Pons (tissue), 1 donor: ENCODE measurements around the gene LRRK1.

ENCODE experiments used
- DNase-seq: peaks from one replicate; pipeline ENCODE4 v3.0.0-alpha.2; 2016; ENCODE audit warnings: low spot score

Gene LRRK1

DNA sequence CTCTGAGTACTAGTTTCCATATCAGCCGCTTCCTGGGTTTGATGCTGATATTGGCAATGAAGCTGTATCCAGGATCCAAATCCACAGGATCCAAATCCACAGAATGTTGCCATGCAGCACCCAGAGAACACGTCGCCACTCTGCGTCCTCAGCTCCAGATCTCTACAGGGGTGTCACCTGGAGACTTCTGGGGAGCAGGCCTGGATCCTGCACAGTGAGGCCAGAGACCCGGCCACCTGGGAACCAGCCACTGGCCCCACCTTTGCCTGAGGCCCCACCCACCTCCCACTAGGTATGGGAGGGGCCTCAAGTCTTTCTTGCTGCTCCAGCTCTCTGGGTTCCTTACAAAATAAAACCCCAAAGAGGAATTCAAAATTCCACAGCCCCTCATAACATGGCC lies 123.9 kb downstream of the LRRK1 start:
- no peak for DNase-seq

DNA sequence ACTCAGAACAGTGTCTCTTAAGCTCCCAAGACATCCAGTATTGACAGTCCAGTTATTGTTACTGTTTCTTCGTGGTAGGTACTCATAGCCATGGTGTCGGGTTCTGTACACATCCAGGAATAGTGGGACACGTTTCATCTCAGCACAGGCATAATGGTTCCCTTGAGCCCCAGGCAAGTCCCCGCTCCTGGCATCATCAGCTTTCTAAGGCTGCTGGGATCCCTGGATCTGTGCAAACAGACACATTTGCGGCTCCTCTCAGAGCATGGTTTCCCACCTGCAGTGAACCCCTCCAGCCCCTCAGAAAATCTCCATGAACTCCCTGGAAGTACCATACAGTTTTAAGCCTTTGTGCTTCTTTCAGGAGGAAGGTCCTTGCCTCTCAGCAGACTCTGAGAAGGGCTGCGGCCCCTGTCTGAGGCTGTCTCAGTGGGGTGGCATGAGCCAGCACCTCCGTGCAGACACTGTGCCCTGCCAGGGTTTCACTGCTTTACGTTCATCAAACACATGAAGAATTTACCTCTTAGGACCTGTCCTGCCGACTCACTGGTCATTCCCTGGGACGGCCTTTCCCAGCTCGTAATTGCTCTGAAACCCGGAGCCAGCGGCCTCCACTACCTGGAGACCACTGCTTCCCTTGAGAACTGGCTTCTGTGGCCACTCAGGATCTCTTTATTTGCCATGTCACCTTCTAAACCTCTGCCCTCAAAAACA lies 124.9 kb downstream of the LRRK1 start:
- DNase-seq: no peak

DNA sequence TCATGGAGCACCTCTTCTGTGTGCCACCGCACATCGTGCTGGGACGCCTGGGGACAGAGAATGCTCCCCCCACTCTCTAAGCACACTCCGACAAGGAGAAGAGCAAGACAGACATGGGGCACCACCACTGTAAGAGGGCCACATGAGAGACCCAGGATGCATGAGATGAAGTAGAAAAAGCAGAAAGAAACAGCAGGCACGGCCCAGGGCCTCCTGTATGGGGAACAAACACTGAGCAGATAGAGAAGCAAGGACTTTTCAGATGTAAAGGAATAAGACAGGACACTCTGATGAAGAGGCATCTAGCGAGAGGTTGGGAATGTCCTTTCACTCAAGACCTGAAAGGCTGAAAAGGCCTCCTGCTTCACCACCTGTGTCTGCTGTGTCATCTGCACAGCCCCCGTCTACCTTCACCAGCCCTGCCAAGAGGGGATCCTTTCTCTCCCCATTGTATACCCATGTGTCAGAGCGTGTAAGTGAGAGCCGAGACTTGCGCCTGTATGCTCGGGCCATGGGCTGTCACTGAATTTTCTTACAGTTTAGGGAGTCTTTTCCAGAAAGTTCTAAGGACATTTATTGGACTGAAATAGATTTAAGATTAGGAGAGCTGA lies 125.6 kb downstream of the LRRK1 start:
- no peak for DNase-seq

DNA sequence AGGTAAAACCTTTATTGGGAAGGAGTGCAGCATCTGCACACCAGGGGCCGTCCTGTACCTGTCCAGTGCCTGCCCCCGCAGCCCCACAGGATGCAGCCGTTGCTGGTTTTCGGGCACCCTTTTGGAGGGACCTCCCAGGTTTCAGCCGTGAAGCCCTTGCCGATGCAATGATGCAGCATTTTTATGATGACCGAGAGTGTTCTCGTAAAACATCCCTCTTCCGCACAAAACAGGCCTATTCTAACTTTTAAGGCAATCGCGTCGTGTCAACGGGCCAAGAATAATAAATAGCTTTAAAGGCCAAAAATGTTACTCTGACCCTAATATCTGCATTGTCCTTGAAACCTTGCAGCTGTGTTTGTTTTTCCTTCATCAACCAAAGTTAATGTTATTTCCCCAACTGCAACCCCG lies 126.1 kb downstream of the LRRK1 start:
- no peak for DNase-seq

DNA sequence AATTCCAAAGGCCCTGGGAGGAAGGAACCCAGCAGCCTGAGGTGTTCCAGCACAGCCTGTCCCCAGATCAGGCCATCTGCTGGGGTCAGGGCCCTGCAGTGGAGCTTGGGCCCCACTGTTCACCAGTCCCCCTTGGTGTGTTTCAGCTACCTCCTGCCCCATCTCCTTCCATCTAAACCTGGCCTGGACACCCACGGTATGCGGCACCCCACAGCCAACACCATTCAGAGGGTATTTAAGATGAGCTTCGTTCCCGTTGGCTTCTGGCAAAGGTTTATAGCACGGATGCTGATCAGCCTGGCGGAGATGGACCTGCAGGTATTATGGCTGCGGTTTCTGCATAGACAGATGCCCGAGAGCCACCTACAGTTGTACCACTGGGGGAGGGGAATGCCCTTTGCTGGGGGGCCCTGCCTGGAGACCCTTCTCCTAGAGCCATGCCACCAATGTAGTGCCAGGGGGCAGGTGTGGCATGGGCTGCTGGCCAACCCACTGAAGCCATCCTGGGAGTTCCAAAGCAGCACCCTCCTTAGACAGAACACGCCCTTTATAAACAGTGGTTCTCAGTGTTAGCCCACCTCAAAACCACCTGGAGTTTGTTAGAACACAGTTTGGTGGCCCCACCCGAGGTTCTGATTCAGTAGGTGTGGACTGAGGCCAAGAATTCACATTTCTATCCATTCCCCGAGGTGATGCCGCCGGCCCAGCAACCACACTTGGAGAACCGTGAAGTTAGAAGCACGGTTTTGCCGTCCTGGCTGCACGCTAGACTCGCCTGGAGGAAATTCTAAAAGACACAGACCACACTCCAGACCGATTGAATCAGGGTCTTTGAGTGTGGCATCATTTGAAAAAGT lies 126.9 kb downstream of the LRRK1 start:
- no peak for DNase-seq

DNA sequence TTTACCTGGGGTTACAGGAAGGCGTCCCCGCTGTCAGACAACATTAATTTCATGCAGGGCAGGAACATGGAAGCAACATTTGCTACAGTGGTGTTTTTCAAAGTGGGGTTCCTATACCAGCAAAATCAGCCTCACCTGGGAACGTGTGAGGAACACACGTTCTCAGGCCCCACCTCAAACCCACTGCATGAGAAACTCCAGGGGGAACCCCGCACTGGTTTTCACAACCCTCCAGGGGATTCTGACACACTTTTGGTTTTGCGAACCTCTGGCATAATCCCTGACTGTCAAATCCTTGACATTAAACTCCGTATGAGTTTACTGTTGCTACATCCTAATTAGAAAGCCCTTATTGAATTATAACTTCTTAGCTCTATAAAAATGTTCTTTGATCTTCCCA lies 127.7 kb downstream of the LRRK1 start:
- DNase-seq: no peak

DNA sequence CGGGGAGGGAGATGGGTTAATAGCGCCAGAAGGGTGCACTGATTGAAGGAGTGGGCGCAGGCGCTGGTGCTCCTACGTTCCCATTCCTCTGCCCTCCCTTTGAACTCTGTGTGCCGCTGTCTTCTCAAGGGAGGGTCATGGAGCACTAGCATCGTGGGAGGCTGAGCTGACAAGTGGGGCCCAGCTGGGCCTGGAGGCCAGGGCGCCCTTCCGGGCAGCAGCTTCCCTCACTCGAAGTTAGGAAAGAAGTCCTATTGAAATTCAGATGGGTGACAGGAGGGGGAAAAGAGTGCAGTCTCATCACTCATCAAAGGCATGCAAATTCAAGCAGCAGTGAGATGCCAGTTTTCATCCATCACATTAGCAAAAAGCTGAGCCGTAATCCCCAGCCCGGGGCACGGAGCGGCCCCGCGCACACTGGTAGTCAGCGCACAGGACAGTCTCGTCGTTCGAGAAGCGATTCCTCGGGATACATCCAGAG lies 128.2 kb downstream of the LRRK1 start:
- no peak for DNase-seq

DNA sequence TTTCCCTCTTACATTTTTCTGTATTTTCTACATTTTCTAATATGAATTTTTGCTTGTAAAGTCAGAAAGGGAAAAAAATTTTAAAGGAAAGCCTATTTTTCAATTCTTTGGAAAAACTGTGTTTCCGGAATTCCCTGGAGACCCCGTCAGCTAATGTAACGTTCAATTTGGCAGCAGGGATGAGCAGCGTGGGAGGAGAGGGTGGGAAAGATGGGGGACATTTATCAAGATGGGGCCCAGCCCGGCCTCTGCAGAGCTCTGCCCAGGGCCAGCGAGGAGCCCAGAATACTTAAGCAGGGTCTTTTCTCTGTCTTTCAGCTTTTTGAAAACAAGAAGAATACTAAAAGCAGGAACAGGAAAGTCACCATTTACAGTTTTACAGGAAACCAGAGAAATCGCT lies 129.0 kb downstream of the LRRK1 start:
- DNase-seq: no peak

DNA sequence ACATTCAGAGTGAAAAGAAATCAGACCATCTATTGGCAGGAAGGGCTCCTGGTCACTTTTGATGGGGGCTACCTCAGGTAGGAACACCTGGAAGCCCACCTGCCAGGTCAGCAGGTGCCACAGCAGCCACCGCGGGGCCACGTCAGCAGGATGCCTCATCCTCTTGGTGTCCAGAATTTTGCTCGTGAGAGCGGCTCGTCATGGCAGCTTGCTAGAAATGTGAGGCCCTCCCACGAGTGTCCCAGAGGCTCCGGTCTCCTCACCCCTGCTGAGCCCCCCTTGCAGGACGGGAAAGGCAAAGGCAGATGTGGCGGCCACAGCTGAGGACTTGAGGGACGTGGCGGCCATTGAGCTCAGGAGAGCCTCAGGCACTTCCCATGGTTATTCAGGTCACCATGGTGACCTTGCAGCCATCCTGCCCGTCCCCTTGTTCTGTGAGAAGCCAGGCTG lies 129.4 kb downstream of the LRRK1 start:
- no peak for DNase-seq

DNA sequence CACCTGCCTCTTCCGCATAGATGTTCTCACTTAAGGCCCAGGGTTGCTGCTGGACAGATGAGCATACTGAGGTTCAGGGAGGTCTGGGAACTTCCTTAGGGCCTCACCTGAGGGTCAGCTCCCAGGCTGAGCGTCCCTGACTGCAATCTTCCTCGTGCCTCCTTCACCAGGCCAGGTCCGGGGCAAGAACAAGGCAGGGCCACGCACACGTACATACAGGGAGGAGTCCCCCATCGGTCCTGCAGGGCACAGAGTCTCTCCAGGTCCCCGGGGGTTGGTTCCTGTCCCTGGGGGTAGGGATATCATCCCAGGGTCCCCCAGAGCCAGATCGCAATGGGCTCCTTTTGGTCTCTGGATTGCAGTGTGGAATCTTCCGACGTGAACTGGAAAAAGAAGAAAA lies 130.1 kb downstream of the LRRK1 start:
- no peak for DNase-seq

DNA sequence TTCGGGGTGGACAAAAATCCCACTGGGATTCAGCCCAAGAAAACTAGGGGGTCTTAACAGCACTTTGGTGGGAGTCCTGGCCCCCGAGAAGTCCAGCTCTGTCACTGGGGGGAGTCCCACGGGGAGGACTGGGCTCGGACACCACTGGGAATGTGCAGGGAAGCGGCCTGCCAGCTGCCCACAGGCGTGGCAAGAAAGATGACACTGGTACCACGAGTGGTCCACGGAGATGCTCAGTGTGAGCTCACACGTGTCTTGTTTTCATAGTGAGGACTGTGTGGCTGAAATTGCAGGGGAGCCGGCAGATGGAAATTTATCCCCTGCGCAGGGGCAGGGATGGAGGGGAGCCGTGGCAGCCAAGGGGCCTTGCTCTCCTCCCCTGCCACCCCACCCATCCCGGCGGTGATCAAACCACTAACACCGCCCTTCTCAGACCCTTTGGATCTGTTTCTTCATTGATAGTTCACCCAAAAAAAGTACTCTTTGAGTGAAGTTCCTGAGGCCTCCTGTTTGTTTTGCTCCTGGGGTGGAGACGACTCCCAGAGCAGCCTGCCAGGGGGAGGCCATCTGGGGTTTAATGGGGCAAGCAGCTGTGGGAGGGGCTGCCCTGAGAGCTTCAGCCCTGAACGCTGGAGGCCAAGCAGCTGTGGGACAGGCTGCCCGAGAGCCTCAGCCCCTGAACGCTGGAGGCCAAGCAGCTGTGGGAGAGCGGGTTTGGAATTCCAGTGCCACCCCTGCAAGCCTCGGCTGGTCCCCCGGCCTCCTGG lies 130.9 kb downstream of the LRRK1 start:
- no peak for DNase-seq

DNA sequence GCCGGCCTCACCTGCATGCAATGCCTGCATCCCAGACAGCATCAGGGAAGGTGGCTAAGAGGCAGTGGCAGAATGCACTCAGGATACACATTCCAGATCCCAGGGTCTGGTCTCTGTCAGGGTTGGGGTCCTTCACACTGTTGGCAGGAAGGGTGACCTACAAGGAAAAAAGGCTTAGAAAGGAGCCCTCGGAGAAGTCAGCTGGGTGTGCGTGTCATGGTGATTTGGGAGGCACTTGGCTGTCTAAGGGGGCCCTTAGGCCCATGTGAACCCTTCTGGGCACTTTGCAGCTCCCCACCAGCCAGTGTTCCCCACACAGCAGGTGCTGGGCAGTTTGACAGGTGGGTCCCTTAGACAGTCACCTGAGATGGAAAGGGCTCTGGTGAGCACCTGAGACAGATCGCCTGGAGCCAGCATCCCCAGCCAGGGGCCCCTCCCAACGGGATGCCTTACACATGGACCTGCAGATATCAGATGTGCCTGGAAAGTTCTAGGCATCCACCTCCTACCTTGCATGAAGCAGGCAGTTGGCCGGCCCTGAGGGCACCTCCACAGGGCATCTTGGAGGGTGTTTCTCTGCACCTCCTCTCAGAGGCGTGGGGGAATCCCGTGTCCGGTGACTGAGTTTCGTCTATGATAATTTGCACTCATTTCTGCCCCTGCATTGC lies 131.6 kb downstream of the LRRK1 start:
- no peak for DNase-seq

DNA sequence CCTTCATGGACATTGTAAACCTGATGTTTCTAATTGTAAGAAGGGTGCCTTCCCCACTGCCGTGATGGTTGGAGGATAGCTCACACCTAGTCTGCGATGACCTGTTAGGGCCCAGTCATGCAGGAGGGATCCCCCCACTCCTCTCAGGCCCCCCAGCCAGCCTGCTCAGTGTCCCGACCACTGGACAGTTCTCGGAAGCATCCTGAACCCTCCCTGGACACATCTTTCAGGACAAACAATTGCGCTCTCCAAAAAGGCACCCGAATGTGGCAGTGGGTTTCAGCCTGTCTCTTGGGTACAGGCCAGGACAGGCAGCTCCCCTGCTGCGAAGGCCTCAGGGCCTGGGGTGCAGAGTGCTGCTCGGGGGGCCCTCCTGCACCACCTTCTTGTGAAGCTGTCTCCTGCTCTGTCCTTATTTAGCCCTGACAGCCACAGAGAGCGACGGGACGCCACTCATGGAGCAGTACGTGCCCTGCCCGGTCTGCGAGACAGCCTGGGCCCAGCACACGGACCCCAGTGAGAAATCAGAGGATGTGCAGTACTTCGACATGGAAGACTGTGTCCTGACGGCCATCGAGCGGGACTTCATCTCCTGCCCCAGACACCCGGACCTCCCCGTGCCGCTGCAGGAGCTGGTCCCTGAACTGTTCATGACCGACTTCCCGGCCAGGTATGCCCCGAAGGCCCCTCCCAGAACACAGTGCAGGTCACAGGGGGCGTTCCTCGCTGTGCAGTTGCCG lies 132.3 kb downstream of the LRRK1 start:
- no peak for DNase-seq

DNA sequence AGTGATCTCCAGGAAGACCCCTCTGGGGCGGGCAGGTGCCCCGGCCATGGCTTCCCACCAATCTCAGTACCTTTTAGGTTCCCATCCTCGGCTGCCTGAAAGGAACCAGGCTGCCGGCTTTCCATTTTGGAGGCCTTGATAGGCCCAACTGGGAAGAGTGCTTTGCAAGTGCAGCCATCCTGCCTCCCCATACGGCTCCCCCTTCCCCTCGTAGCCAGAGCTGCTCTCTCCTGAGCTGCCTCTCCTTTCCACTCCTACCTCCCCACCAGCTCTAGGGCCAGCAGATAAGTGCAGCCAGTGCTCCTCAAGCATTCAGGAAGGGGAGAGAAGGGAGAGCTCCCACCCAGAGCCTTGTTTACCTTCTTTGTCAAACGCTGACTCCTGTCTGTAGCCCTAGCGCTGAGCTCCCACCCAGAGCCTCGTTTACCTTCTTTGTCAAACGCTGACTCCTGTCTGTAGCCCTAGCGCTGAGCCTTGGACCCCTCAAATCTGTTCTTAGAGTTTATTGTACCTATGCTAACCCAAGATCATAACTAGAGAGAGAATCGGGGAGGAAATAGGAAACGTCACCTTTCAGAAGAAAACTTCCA lies 133.0 kb downstream of the LRRK1 start:
- no peak for DNase-seq

DNA sequence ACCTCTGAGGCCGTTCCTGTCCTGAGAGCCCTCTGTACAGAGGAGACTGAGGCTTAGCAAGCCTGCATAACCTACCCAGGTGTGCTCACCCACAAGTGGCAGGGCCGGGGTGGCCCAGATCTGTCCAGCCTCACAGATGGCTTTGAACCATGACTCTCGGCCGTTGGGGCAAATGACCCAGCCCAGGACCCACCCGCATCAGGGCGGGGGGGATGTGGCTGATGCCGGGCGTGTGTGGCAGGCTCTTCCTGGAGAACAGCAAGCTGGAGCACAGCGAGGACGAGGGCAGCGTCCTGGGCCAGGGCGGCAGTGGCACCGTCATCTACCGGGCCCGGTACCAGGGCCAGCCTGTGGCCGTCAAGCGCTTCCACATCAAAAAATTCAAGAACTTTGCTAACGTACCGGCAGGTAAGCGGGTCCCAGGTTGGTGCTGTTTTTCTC lies 133.5 kb downstream of the LRRK1 start:
- DNase-seq: no peak

DNA sequence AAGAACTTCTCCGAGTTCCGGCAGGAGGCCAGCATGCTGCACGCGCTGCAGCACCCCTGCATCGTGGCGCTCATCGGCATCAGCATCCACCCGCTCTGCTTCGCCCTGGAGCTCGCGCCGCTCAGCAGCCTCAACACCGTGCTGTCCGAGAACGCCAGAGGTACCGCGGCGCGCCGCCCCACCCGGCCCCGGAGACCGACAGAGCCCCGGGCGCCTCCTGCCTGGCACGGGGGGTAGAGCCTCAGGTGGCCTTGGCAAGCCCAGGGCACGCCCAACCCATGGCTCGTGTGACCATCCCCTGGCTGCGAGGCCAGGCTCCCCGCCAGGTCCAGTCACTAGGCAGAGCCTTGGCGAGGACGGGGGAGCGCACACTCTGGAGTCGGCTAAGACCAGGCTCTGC lies 134.1 kb downstream of the LRRK1 start:
- DNase-seq: no peak

DNA sequence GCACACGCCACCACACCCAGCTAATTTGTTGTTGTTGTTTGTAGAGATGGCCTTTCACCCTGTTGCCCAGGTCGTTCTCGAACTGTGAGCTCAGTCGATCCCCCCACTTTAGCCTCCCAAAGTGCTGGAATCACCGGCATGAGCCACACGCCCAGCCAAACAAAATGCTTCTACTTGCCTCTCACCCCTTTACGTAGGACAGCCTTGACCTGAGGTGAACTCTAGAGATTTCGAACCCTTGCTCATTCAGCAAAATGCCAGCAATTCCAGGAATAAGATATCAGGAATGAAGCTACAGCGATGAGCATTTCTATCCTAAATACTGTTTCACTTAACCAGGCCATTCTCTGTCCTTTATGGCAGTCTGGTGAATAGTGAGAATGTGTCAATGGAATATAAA lies 135.0 kb downstream of the LRRK1 start:
- no peak for DNase-seq

DNA sequence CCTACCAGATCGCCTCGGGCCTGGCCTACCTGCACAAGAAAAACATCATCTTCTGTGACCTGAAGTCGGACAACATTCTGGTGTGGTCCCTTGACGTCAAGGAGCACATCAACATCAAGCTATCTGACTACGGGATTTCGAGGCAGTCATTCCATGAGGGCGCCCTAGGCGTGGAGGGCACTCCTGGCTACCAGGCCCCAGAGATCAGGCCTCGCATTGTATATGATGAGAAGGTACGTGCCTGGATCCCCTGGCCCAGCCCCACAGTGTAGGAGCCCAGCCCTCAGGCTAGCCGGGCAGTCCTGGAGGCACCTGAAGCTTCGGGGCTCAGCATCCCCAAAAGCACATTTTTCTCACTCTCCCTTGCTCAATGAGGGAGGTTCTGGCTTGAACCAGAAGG lies 135.8 kb downstream of the LRRK1 start:
- DNase-seq: no peak

DNA sequence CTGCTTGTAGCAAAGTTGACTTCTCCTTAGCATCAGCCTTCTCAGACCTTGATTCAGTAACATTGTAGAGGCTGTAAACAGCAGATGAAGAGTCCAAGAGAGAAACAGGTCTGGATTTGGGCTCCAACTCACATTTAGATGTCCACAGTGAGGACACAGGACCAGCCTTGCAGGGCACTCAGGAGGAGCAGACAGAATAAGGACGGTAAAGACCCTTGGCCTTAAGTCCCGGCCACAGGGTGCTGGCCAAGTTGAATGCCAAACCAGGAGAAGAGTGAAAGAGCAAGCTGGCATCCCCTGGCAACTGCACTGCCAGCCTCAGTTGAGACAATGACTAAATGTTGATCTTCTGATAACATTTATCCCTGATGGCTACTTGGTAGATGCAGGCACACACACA lies 136.3 kb downstream of the LRRK1 start:
- no peak for DNase-seq
